ENCODE measurements around the gene DMTF1. TPM values are rescaled to one million over a fixed set of nuclear protein-coding genes. Genes with fewer than 3 reads are reported as not detected.
A peak's percentile ranks its signal among the peaks of the same experiment; 100 is the strongest.

DMTF1 gene
- total and polyA plus RNA-seq, 12 donors = 10.8 to 60.8 (median 21.8) TPM

DNA sequence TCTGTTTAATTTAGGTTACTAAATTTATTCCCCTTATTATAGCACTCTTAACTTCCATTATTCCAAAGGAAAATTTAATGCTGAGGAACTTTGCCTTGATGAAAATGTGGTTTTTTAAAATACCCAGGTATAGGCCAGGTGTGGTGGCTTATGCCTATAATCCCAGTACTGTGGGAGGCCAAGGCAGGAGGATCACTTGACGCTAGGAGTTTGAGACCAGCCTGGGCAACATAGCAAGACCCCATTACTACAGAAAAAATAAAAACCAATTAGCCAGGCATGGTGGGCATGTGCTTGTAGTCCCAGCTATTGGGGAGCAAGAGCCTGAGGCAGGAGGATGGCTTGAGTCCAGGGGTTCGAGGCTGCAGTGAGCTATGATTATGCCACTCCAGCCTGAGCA, 34.9 kb downstream of the DMTF1 start:
- 99 to 100% methylated on average over 2 of the region's 2 CpGs for WGBS, 2 donors
- H3K36me3 ChIP-seq = peaks cover 0 to 100% (median 71%) of the 10 kb centered on the region in 9 donors
- DNase-seq (no peak), ATAC-seq (no peak)
- H3K4me3 ChIP-seq = no peak overlapping the region
- peaks cover 0 to 5% (median 0%) of the 10 kb centered on the region in 9 donors for H3K4me1 ChIP-seq
- no peaks in the 10 kb centered on the region for H3K9me3 ChIP-seq
- no peaks in the 10 kb centered on the region for H3K27me3 ChIP-seq
- no peak for TF ChIP-seq CTCF (IDR thresholded peaks at IDR 0.05)
- intact Hi-C loops (cut with DNase I) = no loop called here
- no peak overlapping the region for H3K27ac ChIP-seq

DNA sequence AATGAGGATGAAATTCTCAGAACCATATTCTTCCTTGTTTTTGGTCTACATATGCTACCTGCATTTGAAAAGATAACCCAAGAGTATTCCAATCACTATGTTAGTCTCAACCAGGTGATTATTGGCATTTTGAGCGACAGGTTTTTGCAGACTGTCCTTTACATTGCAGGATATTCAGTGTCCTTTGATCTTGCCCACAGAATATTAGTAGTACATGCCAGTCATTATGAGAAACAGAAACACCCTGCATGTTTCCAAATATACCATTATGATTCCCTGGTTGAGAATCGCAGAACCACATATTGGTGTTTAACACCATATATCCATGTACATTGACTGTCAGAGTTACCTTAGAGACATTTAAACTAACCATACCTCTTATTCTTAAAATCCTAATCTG, 36.7 kb downstream of the DMTF1 start:
- no peak for ATAC-seq
- 98 to 100% methylated on average over 2 of the region's 2 CpGs for WGBS, 2 donors

DNA sequence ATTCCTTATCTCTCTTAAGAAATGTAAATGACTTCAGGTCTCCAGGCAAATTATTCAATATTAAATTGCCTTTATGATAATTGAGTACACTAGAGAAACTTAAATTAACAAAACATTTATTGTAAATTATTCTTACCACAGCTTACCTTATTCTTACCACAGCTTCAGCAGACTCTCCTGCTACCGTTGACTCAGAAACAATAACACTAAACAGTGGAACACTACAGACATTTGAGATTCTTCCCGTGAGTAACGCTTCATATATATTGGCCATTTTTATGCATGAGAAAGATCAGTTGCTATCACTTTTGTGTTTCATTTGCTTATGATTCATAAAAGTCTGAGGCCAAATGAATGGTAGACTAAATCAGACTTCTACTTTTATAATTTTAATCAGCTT, 38.5 kb downstream of the DMTF1 start:
- DNase-seq (no peak), ATAC-seq (no peak)
- no peaks in the 10 kb centered on the region for H3K27me3 ChIP-seq
- no peaks in the 10 kb centered on the region for H3K9me3 ChIP-seq
- no peak overlapping the region for H3K4me3 ChIP-seq
- H3K36me3 ChIP-seq = peaks cover 0 to 100% (median 76%) of the 10 kb centered on the region in 9 donors
- intact Hi-C loops (cut with DNase I) = loop anchor here in 1 of 10 donors (5.0 kb wide), 1 partner anchor 33 kb away; no protein-coding TSS in a partner anchor
- H3K4me1 ChIP-seq = no peaks in the 10 kb centered on the region
- H3K27ac ChIP-seq = no peak overlapping the region
- TF ChIP-seq CTCF (IDR thresholded peaks at IDR 0.05) = no peak
- WGBS, 2 donors = 91 to 92% methylated on average over 3 of the region's 3 CpGs

More for the DNA sequence above, 36.7 kb downstream of the DMTF1 start:
- no peaks in the 10 kb centered on the region for H3K9me3 ChIP-seq
- H3K27ac ChIP-seq = no peak overlapping the region
- intact Hi-C loops (cut with DNase I) = no loop called here
- no peak for DNase-seq
- peaks cover 0 to 5% (median 0%) of the 10 kb centered on the region in 9 donors for H3K4me1 ChIP-seq
- H3K4me3 ChIP-seq = no peak overlapping the region
- H3K36me3 ChIP-seq = peaks cover 0 to 100% (median 75%) of the 10 kb centered on the region in 9 donors
- H3K27me3 ChIP-seq = no peaks in the 10 kb centered on the region
- TF ChIP-seq CTCF (IDR thresholded peaks at IDR 0.05) = no peak

DNA sequence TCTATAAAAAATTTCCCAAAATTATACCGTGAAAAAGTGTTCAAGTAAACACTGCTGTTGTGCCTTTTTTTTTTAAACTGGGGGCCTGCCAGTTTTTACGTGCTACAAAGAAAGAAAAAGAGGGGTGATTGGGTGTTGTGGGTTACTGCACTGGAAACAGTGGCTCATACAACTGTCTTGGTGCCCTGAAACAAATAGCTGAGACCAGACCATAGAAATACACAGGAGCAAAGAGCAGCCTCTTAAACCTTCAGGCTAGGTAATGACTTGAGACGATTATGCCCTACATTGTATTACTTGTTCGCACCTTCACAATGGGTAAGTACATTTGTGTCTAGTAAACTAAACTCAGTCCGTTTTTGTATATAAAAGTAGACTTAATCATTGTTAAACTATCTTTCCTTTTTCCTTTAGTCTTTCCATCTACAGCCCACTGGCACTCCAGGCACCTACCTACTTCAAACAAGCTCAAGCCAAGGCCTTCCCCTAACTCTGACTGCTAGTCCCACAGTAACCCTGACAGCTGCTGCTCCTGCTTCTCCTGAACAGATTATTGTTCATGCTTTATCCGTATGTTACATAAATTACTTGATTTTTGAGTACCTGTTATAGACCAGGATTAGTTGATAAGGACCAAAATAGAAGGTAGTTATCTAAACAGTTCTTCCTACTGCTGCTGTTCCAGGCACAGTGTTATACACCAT, 40.7 kb downstream of the DMTF1 start:
- ATAC-seq (peak in 1 of 8 donors; percentile 17), DNase-seq (no peak)
- Histone ChIP-seq H3K36me3 (peaks cover 0 to 100% (median 81%) of the 10 kb centered on the region in 9 donors), H3K9me3 (no peaks in the 10 kb centered on the region), H3K4me3 (no peak overlapping the region), H3K27ac (no peak overlapping the region), H3K27me3 (no peaks in the 10 kb centered on the region), H3K4me1 (no peaks in the 10 kb centered on the region)
- TF ChIP-seq CTCF (IDR thresholded peaks at IDR 0.05) = no peak
- 75% methylated on average over 6 of the region's 6 CpGs for WGBS, 2 donors
- intact Hi-C loops (cut with DNase I) = loop anchor here in 1 of 10 donors (5.0 kb wide), 1 partner anchor 36 kb away; no protein-coding TSS in a partner anchor

All from heart right ventricle (tissue), 16 donors.